Measurements from ENCODE around the gene PCSK6.
"Not testable (repeated sequence)": the region's sequence is repeated elsewhere in the genome, so short reads cannot be mapped to it uniquely, and the experiment has no call there.

Gene PCSK6

GRCh38 chr15:101351736-101352135, 137.8 kb downstream of the PCSK6 start:
- no peak for DNase-seq

DNA sequence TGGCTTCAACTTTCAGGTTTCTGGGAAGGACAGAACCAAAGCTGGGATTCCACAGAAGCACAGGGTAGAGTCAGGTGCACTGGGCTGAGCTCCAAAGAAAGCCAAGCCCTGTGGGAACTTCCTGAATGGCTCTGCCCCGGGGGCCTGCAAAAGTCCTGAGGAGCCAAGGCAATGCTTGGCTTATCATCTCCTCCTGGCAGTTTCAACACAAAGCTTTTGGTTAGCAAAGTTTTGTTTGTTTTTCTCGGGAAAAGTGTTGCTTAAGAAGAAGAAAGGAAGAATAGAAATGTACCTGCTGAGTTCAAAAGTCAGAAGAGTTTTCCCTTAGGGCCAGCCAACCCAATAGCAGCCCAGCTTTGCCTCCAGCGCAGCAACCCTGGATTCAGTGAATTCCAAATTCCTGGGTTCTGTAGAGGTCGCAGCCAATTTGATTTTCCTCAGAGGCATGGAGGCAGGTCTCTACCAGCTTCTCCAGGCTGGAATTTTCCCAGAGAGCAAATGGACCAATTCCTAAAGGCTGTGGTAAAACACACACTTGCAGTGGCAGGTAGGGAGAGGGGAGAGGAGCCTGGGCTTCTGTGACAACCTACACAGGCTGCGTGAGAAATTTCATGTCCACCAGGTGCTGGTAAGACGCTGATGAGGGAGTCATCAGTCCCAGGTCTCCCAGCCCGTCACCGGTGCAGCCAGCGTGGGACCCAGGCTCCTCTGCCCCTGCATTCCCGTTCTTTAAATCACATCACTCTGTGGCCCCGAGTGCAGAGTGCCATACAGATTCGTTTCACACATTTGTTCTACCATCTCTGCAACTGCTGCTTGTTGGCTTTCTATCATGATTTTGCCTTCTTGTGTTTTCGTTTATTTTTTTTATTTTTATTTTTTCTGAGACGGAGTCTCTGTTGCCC, 140.2 kb downstream of the PCSK6 start:
- no peak for DNase-seq

DNA sequence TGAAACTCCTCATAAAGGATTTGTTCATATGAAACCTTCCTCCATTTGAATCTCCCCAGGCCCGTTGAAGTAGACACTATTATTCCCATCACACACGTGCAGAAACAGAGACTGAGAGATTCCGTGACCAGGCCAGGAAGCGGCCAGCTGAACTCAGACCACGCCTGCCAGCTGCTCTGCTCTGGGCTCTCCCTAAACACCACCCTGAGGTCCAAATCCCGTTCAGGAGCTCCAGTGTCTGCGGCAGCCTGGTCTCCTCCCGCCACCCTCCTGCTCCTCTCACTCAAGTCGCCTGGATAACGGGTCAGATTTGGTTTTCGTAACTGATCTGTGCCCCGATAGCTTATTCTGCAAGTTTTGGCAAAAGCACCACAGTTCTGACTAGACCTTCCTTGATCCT, 140.9 kb downstream of the PCSK6 start:
- no peak for DNase-seq

DNA sequence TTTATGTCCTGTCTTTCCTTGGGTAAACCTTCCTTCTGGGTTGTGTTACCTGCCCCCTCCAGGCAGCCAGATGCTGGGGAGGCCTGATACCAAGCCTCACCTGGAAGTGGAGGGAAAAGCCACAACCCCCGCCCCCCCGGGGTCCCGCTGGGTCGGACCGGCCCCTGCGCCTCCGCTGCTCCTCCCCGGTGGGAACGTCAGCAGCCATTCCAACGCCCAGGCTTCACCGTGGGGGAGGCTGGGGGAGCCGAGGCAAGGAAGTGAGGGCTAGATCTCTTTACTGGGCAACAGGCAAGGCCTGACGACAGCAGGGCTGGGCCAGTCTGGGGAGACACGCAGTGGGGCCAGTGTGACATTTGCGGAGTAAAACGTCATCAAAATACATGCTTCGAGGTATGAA, 141.5 kb downstream of the PCSK6 start:
- DNase-seq = no peak

DNA sequence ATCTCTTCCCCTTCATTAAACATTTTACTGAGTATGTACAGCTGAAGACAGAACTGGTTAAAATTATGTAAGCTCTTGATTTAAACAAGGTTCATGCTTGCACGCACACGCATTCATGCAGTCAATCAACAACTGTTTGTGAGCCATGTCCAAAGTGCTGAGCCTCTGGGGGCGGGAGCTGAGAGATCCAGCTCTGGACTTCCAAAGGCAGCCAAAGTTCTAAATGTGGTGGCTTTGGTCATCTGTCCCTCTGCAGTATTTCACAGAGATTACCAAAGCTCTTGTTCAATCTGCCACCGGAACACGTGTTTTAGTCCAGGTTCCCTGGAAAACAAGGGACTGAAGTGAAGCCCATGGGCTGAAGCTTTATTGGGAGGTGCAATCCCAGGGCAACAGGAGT, 142.1 kb downstream of the PCSK6 start:
- no peak for DNase-seq

- no peak for DNase-seq
These were observed 142.6 kb downstream of the PCSK6 start for GRCh38 chr15:101346928-101347327.

DNA sequence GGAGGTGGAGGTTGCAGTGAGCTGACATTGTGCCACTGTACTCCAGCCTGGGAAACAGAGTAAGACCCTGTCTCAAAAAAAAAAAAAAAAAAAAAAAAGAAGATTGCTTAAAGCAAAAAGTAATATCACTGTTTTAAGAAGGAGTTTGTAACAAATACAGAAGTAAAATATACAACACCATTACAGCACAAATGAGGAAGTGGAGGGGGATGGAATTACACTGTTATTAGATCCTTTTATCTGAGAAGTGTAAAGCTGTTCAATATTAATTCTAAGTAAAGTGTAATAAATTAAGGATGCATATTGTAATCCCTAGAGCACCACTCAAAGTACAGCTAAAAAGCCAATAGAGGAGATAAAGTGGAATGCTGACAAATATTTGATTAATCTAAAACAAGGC, 147.5 kb downstream of the PCSK6 start:
- no peak for DNase-seq

GRCh38 chr15:101338502-101339057, 150.9 kb downstream of the PCSK6 start:
- DNase-seq = peak; percentile 71

DNA sequence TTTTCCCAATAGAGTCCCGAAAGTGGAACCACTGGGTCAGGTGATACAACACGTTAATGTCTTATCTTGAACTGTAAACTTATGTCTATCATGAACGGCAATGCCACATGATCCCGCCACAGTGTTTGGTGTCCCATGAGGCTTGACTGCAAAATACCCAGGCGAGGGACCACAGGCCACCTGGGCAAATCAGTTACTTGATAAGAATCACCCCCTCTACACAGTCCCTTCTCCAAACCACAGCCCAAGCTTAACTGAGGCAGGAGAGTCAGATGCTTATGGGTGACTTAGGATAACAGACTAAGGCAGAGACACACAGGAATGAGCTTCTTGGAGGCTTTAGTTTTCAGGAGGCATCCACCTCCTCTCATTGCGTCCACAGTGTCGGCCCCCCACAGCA, 151.5 kb downstream of the PCSK6 start:
- DNase-seq = no peak

GRCh38 chr15:101333907-101334789, 155.4 kb downstream of the PCSK6 start:
- DNase-seq = not testable (repeated sequence)

DNA sequence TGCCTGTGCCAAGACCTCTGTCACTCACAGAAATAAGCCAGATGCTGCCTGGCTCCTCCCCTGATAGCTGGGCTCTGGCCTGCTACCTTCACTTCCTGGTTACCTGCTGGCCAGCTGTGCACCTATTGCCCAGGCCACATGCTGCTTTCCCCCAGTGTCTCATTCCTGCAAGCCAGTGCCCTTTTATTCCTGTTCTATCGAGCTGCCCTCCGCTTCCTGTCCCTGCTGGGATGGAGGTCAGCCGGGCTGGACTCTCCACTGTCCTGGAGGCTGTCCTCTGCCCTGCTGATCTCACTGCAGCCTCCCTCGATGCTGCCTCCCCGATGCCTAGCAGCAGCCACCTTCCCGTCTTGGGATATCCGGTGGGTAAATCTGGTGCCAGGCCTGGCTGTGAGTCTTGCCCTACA, 157.4 kb downstream of the PCSK6 start:
- no peak for DNase-seq

- DNase-seq = no peak
These were observed 159.6 kb downstream of the PCSK6 start for GRCh38 chr15:101329867-101330380.

GRCh38 chr15:101329309-101329863, 160.1 kb downstream of the PCSK6 start:
- DNase-seq = no peak

DNA sequence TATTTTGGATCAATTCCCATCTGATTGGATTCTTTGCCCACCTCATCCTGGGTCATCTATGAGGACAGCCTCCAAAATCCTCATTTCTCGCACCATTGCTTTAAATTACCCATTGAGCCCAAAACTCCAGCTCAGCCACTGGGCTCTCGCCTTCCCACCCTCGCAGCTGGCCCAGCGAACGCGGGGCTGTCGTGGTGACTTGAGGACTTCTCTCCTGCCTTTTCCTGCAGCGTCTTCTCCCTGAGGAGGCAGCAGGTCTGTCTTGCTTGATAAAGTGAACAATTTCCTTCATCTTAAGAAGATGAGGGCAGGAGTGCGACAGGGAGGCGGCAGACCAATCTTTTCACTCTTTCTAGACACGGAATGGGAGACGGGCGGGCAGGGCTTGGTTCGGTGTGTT, 161.5 kb downstream of the PCSK6 start:
- DNase-seq = no peak

DNA sequence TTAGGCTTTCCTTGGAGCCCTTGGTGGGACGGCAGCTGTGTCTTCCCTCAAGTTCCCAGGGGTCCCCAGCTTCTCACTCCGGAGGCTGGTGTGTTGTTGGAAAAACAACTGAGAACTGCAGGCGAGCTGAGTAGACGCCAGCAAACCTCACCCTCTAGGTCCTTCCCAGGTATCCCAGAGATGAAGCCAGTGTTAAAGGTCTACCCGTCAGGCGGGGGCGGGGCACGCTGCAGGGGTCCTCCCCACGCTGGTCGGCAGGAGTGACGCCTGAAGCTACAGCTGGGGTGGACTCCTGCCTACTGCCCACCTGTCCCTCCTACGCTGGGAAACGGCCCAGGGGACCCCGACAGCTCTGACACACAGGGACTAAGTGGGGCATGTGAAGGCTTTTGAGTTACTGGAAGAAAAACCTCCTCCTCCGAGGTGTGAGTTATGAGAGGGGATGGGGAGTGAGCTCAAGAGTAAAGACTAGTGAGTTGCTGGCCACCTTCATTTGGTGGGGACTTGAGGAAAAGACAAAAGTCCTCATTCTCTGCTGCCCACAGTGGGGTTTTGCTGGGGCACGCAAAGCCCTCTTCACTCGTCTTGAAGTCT, 162.3 kb downstream of the PCSK6 start:
- no peak for DNase-seq

- no peak for DNase-seq
These were observed 162.9 kb downstream of the PCSK6 start for GRCh38 chr15:101326462-101327146.

DNA sequence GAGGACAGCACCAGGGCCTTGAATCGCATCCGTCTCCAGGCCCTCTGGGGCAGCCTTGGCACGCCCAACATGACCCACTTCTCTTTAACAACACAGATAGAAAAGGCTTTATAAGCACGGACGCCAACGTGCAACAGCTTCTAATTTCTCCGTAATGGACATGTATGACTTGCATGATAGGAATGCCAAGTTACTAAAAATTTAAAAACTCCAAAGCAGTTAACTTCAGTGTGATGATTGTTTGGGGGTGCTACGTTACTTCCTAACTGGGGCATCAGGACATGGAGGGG, 163.5 kb downstream of the PCSK6 start:
- DNase-seq = no peak

DNA sequence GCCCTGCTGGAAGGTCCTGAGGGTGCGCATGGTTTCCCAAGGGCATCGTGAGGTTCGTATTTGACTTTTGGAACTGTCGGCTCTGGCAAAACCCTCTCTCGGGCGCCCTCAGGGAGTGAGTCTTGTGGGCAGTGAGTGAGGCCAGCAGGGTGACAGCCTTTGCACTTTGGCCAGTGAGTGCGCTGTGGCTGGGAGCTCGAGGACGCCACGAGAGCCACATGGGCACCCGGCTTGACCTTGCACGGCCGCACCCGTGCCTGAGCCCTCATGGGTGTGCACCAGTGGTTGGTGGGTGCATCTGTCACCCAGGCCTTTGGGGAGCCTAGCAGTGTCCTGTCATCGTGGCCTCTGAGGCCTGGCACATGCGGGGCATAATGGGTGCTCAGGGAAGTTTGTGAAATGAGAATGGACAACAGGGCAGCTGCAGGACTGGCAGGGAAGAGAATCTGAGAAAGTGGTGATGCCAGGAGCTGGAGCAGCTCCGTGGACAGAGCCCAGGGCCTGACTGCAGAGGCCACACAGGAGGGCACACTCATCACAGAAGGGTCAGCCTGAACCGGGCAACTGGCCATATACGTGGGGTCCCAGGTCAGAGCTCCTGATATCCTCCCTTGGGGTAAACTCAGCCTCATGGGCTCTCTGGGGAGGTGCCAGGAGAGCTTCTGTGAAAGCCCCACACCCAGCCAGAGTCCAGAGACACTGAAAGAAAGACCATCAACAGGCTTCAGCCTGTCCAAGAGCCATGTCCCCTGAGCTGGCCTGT, 164.1 kb downstream of the PCSK6 start:
- DNase-seq = no peak

DNA sequence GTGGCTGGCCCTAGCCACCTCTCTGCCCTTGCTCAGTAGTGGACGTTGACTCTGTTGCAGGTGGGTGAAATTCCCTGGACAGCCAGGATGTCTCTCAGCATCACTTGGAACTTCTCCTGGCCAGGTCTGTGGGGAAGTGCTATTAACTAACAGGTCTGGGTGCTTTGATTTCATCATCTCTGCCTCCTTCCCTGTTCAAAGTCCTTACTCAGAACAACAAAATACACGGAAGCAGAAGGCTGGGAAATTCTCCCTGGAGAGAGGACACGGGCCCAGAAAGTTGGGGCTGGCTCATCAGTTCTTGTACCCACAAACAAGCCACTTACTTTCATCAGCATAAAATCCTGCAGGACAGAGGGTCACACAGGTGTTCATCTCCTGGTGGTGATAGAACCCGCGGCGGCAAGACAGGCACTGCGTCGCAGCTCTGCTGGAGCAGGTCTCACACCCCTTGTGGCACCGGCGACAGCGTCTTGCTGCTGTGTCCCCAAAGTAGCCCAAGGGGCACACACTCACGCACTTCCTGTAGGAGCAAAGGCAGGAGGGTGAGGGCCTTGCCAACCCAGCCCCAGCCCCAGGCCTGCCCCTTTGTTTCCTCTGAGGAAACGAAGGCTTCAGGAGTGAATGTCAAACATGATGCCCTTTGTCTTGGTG, 164.9 kb downstream of the PCSK6 start:
- DNase-seq = no peak

- no peak for DNase-seq
These were observed 165.5 kb downstream of the PCSK6 start for GRCh38 chr15:101323793-101324523.
